ENCODE results near the gene ADAMTSL4. TPM values are rescaled to one million over a fixed set of nuclear protein-coding genes. Genes with fewer than 3 reads are reported as not detected.

ADAMTSL4 gene
- total RNA-seq, 1 donor from 2014 or later = 6.7 TPM

DNA sequence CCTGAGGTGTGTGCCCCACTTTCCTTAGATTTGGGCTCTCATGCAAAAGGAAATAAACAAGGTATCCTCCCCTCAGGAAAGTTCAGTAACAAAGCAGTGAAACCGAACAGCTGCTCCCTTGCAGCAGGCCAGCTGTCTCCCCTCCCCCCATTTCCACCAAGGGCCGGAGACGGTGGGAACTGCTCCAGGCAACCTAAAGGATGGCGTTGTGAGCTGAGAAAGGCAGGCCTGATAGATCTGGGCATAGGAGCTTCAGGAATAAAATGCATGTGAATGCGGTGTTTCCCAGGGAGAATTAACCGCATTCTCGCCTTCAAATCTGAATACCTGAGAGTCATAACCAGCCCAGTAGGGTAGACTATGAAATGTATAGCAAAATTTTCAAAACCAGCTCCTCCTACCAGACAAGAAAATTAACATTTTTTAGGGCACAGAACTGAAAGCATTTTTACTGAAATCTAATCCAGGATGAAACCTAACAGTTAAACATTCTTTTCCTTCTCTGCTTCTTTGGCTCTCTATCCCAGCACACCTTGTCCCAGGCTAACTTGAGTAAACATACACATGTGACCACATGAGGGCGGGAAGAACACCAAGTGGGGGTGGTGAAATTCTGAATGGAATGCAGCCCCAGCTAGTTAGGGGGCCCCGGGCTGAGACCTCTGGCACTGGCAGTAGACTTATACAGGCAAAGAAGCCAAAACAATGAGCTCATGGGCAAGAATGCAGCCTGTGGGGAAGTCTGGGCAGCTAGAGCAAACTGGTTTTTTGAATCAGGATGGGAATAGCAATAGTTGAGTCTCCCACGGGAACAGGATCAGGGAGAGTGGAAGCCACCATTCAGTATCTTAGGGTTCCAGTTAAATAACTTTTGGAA, 18.7 kb downstream of the ADAMTSL4 start:
- Histone ChIP-seq H3K4me3 (ENCODE audit: insufficient read depth, low read depth, low read length) (peak overlapping the region; percentile 2), H3K79me2 (ENCODE audit: insufficient read depth, low read length) (peaks cover 75% of the 10 kb centered on the region), H4K20me1 (ENCODE audit: insufficient read depth, low read length) (peaks cover 52% of the 10 kb centered on the region), H3K27me3 (ENCODE audit: insufficient read depth, low read length) (no peaks in the 10 kb centered on the region), H3K4me2 (ENCODE audit: low read length) (peak overlapping the region; percentile 74), H3K9ac (ENCODE audit: low read length) (peak overlapping the region; percentile 84), H3K36me3 (ENCODE audit: insufficient read depth, low read length) (peaks cover 6% of the 10 kb centered on the region), H3K9me3 (ENCODE audit: insufficient read depth, low read depth, low read length) (no peaks in the 10 kb centered on the region), H2AFZ (ENCODE audit: low read depth, low read length) (no peak overlapping the region), H3K4me1 (ENCODE audit: insufficient read depth, low read length) (peaks cover 60% of the 10 kb centered on the region), H3K27ac (ENCODE audit: low read depth, low read length) (peak overlapping the region; percentile 99)
- DNase-seq (ENCODE audit: low read depth) (peak; percentile 97), FAIRE-seq (peak; percentile 32)
- peaks cover 67% of the 10 kb centered on the region for H3K4me1 Mint-ChIP-seq (ENCODE audit: low read depth, unreplicated experiment)
- no peaks in the 10 kb centered on the region for H3K27me3 Mint-ChIP-seq (ENCODE audit: low read depth, unreplicated experiment)
- H3K27ac Mint-ChIP-seq (ENCODE audit: unreplicated experiment) = peak overlapping the region; percentile 99
- H3K4me3 Mint-ChIP-seq (ENCODE audit: unreplicated experiment) = peak overlapping the region; percentile 77
- TF ChIP-seq EZH2 (IDR thresholded peaks at IDR 0.05; ENCODE audit: insufficient read depth, low read length) (no peak), CTCF (IDR thresholded peaks at IDR 0.05; ENCODE audit: insufficient read depth, low read depth, low read length) (no peak)
- H3K9me3 Mint-ChIP-seq (ENCODE audit: unreplicated experiment) = no peaks in the 10 kb centered on the region
- peaks cover 7% of the 10 kb centered on the region for H3K36me3 Mint-ChIP-seq (ENCODE audit: low read depth, unreplicated experiment)

- peak overlapping the region; percentile 77 for H3K4me3 Mint-ChIP-seq (ENCODE audit: unreplicated experiment)
- no peak overlapping the region for H3K4me3 ChIP-seq (ENCODE audit: insufficient read depth, low read depth, low read length)
- H3K27me3 Mint-ChIP-seq (ENCODE audit: low read depth, unreplicated experiment) = no peaks in the 10 kb centered on the region
- peak overlapping the region; percentile 84 for H3K9ac ChIP-seq (ENCODE audit: low read length)
- FAIRE-seq (no peak), DNase-seq (ENCODE audit: low read depth) (no peak)
- H3K9me3 Mint-ChIP-seq (ENCODE audit: unreplicated experiment) = no peaks in the 10 kb centered on the region
- H3K27ac Mint-ChIP-seq (ENCODE audit: unreplicated experiment) = peak overlapping the region; percentile 99
- H3K9me3 ChIP-seq (ENCODE audit: insufficient read depth, low read depth, low read length) = no peaks in the 10 kb centered on the region
- peaks cover 66% of the 10 kb centered on the region for H3K4me1 Mint-ChIP-seq (ENCODE audit: low read depth, unreplicated experiment)
- peak overlapping the region; percentile 74 for H3K4me2 ChIP-seq (ENCODE audit: low read length)
- no peak for TF ChIP-seq CTCF (IDR thresholded peaks at IDR 0.05; ENCODE audit: insufficient read depth, low read depth, low read length)
- TF ChIP-seq EZH2 (IDR thresholded peaks at IDR 0.05; ENCODE audit: insufficient read depth, low read length) = no peak
- peaks cover 7% of the 10 kb centered on the region for H3K36me3 Mint-ChIP-seq (ENCODE audit: low read depth, unreplicated experiment)
- no peaks in the 10 kb centered on the region for H3K27me3 ChIP-seq (ENCODE audit: insufficient read depth, low read length)
- H2AFZ ChIP-seq (ENCODE audit: low read depth, low read length) = no peak overlapping the region
- peaks cover 60% of the 10 kb centered on the region for H3K4me1 ChIP-seq (ENCODE audit: insufficient read depth, low read length)
- H3K27ac ChIP-seq (ENCODE audit: low read depth, low read length) = peak overlapping the region; percentile 99
- peaks cover 58% of the 10 kb centered on the region for H4K20me1 ChIP-seq (ENCODE audit: insufficient read depth, low read length)
- H3K36me3 ChIP-seq (ENCODE audit: insufficient read depth, low read length) = peaks cover 12% of the 10 kb centered on the region
- H3K79me2 ChIP-seq (ENCODE audit: insufficient read depth, low read length) = peaks cover 75% of the 10 kb centered on the region
Observed at GRCh38 chr1:150568594-150568966, 19.4 kb downstream of the ADAMTSL4 start.

Measured in astrocyte (in vitro differentiated cells and primary cell).